Fibroblast of upper back skin (primary cell): ENCODE results near the gene TEF.

Source experiments
- DNase-seq: peaks from one replicate; pipeline ENCODE4 v3.0.0-alpha.2; 2013

The TEF gene

GRCh38 chr22:41355895-41356294 is 25.8 kb upstream of the TEF start:
- no peak for DNase-seq

GRCh38 chr22:41356430-41357028 is 25.2 kb upstream of the TEF start:
- no peak for DNase-seq

- DNase-seq = no peak
These were observed 24.6 kb upstream of the TEF start for GRCh38 chr22:41357191-41357590.

GRCh38 chr22:41358927-41359326 is 22.8 kb upstream of the TEF start:
- no peak for DNase-seq

- DNase-seq = no peak
These were observed 22.4 kb upstream of the TEF start for GRCh38 chr22:41359376-41359775.

GRCh38 chr22:41360126-41360525 is 21.6 kb upstream of the TEF start:
- DNase-seq = no peak

GRCh38 chr22:41361716-41362310 is 19.9 kb upstream of the TEF start:
- DNase-seq = peak; percentile 12

GRCh38 chr22:41362615-41363014 is 19.1 kb upstream of the TEF start:
- DNase-seq = no peak

- DNase-seq = no peak
These were observed 17.5 kb upstream of the TEF start for GRCh38 chr22:41364233-41364632.

GRCh38 chr22:41364955-41365354 is 16.8 kb upstream of the TEF start:
- no peak for DNase-seq

GRCh38 chr22:41365425-41365824 is 16.3 kb upstream of the TEF start:
- no peak for DNase-seq

GRCh38 chr22:41366323-41367029 is 15.3 kb upstream of the TEF start:
- no peak for DNase-seq

GRCh38 chr22:41367039-41367679 is 14.6 kb upstream of the TEF start:
- peak; percentile 91 for DNase-seq

GRCh38 chr22:41367680-41368542 is 13.8 kb upstream of the TEF start:
- peak; percentile 39 for DNase-seq

- DNase-seq = no peak
These were observed 13.0 kb upstream of the TEF start for GRCh38 chr22:41368543-41369423.

GRCh38 chr22:41369424-41369745 is 12.4 kb upstream of the TEF start:
- no peak for DNase-seq

GRCh38 chr22:41369837-41370236 is 11.9 kb upstream of the TEF start:
- no peak for DNase-seq

GRCh38 chr22:41377846-41378245 is 3.9 kb upstream of the TEF start:
- DNase-seq = no peak

GRCh38 chr22:41380993-41381328 is 781 bp upstream of the TEF start:
- peak; percentile 76 for DNase-seq

- peak; percentile 52 for DNase-seq
These were observed 396 bp downstream of the TEF start for GRCh38 chr22:41382098-41382578.

- no peak for DNase-seq
These were observed 868 bp downstream of the TEF start for GRCh38 chr22:41382610-41383009.

- DNase-seq = no peak
These were observed 1.3 kb downstream of the TEF start for GRCh38 chr22:41383085-41383484.
